Choroid plexus epithelial cell (primary cell): Measurements from ENCODE around the gene NRIP1.
"Not testable (repeated sequence)": the region's sequence is repeated elsewhere in the genome, so short reads cannot be mapped to it uniquely, and the experiment has no call there.

Experiments
- DNase-seq: peaks from one replicate; pipeline ENCODE4 v3.0.0-alpha.2; 2010; ENCODE audit warnings: low read depth
- H3K4me3 ChIP-seq: 2 replicates; pipeline ENCODE4 v1.5.1; 2011; ENCODE audit warnings: low read depth, mild to moderate bottlenecking, control low read depth, low read length, moderate library complexity
- CTCF ChIP-seq: conservative IDR thresholded peaks from 2 replicates; pipeline ENCODE4 v1.5.1; 2011; ENCODE audit warnings: low read depth, mild to moderate bottlenecking, control low read depth, inconsistent platforms, low read length, moderate library complexity

NRIP1 gene

GRCh38 chr21:14949603-14950002, 115.2 kb downstream of the NRIP1 start:
- H3K4me3 ChIP-seq: no peak overlapping the region
- TF ChIP-seq CTCF: no peak
- no peak for DNase-seq

- no peak for DNase-seq
- no peak overlapping the region for H3K4me3 ChIP-seq
- no peak for TF ChIP-seq CTCF
Observed at GRCh38 chr21:14947613-14948160, 117.1 kb downstream of the NRIP1 start.

GRCh38 chr21:14945176-14945575, 119.6 kb downstream of the NRIP1 start:
- no peak for TF ChIP-seq CTCF
- no peak overlapping the region for H3K4me3 ChIP-seq

GRCh38 chr21:14943616-14944015, 121.2 kb downstream of the NRIP1 start:
- H3K4me3 ChIP-seq: no peak overlapping the region
- peak; percentile 31 for DNase-seq
- TF ChIP-seq CTCF: no peak

More at GRCh38 chr21:14945176-14945575, 119.6 kb downstream of the NRIP1 start:
- DNase-seq: no peak

GRCh38 chr21:14942801-14943490, 121.9 kb downstream of the NRIP1 start:
- TF ChIP-seq CTCF: no peak
- peak; percentile 89 for DNase-seq

GRCh38 chr21:14927324-14927723, 137.5 kb downstream of the NRIP1 start:
- not testable (repeated sequence) for H3K4me3 ChIP-seq, DNase-seq

More at GRCh38 chr21:14942801-14943490, 121.9 kb downstream of the NRIP1 start:
- H3K4me3 ChIP-seq: no peak overlapping the region

- H3K4me3 ChIP-seq: no peak overlapping the region
- TF ChIP-seq CTCF: no peak
- no peak for DNase-seq
Observed at GRCh38 chr21:14926186-14926585, 138.6 kb downstream of the NRIP1 start.
